Right lobe of liver (tissue), 4 donors: Measurements from ENCODE around the gene CLEC16A.

Source experiments
- POLR2A ChIP-seq: fragments of 450-650 bp; IDR thresholded peaks from one replicate; pipeline ENCODE4 v1.6.1; 2017; ENCODE audit warnings: antibody characterized with exemption, mild to moderate bottlenecking
- TF ChIP-seq, protein P1 (sequence below), 4 donors: fragments of 200-600 bp in 3 of 4; fragments of 450-650 bp in 1 of 4; IDR thresholded peaks; one replicate each; pipeline versions ENCODE4 v1.5.1 to v1.8.0; 2016 to 2022; ENCODE audit warnings: antibody characterized with exemption in 4 of 4, mild to moderate bottlenecking in 2 of 4
- donor health status: DM: no; HTN: no; CAD: no.
- donor health status: DM: no; HTN: no; CAD: no.
- donor health status: DM: no; HTN: yes; CAD: no.

DNA sequence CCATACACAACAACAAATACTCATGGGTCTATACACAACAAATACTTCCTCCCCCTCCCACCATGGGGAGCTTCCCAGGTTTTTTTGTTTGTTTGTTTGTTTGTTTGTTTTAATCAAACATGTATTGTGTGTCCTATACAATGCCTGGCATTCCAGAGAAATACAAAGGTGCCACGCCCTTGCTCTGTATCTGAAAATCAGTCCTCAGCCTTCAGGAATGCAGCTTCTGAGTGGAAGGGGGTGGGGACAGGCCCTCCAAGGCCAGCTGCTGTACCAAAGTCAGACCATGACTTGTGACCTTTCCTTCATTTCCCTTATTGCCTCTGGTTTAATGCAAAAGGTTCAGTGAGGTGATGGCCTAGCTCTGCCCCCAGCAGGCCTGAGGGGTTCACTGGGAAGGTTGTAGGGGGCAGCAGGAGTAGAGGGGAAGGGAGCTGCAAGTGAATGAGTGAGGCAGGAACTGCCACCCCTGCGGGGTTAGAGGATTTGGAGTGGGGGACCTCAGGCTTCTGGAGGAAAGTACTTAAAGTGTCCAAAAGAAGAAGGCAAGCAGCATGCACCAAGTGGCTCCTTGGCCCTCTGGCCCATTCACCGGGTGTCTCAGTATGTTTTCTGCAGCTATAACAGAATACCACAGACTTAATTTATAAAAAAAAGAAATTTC lies 105.2 kb downstream of the CLEC16A start:
- TF ChIP-seq POLR2A, result no peak
- TF ChIP-seq, protein P1, sequence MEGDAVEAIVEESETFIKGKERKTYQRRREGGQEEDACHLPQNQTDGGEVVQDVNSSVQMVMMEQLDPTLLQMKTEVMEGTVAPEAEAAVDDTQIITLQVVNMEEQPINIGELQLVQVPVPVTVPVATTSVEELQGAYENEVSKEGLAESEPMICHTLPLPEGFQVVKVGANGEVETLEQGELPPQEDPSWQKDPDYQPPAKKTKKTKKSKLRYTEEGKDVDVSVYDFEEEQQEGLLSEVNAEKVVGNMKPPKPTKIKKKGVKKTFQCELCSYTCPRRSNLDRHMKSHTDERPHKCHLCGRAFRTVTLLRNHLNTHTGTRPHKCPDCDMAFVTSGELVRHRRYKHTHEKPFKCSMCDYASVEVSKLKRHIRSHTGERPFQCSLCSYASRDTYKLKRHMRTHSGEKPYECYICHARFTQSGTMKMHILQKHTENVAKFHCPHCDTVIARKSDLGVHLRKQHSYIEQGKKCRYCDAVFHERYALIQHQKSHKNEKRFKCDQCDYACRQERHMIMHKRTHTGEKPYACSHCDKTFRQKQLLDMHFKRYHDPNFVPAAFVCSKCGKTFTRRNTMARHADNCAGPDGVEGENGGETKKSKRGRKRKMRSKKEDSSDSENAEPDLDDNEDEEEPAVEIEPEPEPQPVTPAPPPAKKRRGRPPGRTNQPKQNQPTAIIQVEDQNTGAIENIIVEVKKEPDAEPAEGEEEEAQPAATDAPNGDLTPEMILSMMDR (IDR thresholded peaks at IDR 0.05), result no peak
